ENCODE data around the gene FRK. TPM values are rescaled to one million over a fixed set of nuclear protein-coding genes. Genes with fewer than 3 reads are reported as not detected.

Gene FRK
- total RNA-seq, 1 donor from 2014 or later: 7.4 TPM

DNA sequence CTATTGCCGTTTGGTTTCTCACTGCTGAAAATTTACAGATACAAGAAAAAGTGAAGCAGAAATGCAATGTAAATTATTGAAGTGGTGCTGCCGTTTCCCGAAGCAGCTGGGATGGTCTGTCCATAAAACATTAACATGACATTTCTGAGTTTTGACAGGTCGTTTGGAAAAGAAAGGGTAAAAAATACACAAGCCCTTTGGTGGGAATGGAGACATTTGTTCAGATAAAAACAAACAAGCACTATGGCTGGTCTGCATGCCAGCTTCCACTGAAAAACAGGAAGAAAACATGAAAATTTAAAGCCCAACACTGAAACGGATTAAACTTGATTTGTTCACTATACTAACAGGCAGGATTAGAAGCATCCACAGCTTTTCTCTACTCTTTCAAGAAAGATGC, 155.2 kb downstream of the FRK start:
- no peak for DNase-seq
- H3K27ac ChIP-seq: no peak overlapping the region
- H3K36me3 ChIP-seq: no peaks in the 10 kb centered on the region
- no peaks in the 10 kb centered on the region for H3K4me1 ChIP-seq
- H3K4me3 ChIP-seq: no peak overlapping the region
- TF ChIP-seq, protein P1, sequence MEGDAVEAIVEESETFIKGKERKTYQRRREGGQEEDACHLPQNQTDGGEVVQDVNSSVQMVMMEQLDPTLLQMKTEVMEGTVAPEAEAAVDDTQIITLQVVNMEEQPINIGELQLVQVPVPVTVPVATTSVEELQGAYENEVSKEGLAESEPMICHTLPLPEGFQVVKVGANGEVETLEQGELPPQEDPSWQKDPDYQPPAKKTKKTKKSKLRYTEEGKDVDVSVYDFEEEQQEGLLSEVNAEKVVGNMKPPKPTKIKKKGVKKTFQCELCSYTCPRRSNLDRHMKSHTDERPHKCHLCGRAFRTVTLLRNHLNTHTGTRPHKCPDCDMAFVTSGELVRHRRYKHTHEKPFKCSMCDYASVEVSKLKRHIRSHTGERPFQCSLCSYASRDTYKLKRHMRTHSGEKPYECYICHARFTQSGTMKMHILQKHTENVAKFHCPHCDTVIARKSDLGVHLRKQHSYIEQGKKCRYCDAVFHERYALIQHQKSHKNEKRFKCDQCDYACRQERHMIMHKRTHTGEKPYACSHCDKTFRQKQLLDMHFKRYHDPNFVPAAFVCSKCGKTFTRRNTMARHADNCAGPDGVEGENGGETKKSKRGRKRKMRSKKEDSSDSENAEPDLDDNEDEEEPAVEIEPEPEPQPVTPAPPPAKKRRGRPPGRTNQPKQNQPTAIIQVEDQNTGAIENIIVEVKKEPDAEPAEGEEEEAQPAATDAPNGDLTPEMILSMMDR (IDR thresholded peaks at IDR 0.05): no peak
- intact Hi-C loops (cut with DNase I): no loop called here
- H3K9me3 ChIP-seq: no peaks in the 10 kb centered on the region
- no peaks in the 10 kb centered on the region for H3K27me3 ChIP-seq (ENCODE audit: low read depth)
- ATAC-seq: no peak

DNA sequence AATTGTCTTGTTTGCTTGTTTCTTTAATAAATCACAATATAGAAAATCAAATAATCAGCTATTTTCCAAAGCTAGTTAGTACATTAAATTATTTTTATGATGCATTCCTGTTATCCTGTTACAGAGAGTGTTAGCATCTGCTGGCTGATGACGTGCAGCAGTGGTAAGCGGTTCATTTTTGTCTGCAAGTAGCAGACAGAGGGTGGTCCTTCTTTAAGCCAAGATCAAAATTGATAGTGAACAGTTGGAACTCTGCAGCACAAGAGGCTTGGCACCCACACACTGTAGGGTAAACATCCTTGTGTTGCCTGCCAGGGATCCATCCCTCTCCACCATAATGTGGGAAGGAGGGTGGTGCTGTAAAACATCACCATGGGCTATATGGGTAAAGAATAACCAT, 158.3 kb downstream of the FRK start:
- no peak for ATAC-seq
- DNase-seq: no peak

DNA sequence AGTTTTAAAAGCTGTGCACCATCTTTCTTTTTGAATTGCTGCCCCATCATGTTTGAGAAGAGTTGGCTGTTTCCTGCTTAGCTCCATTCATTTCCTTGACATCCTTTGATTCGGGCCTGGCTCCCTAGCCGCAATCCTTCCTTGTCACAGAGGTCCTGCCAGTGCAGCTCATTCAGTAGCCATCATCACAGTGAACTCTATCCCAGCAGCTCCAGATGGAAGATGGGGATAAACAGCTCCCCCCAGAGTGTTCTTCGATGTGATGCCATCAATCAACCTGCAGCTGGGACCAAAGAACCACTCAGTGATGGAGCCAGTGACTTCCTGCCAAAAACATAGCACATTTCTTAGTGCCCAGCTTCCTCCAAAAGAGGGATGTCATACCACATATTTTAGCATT, 158.8 kb downstream of the FRK start:
- intact Hi-C loops (cut with DNase I): no loop called here
- no peaks in the 10 kb centered on the region for H3K36me3 ChIP-seq
- H3K4me1 ChIP-seq: no peaks in the 10 kb centered on the region
- TF ChIP-seq, protein P1 (IDR thresholded peaks at IDR 0.05): no peak
- no peak overlapping the region for H3K4me3 ChIP-seq
- no peaks in the 10 kb centered on the region for H3K27me3 ChIP-seq (ENCODE audit: low read depth)
- no peak overlapping the region for H3K27ac ChIP-seq
- DNase-seq (no peak), ATAC-seq (no peak)
- H3K9me3 ChIP-seq: no peaks in the 10 kb centered on the region

More for the DNA sequence above, 158.3 kb downstream of the FRK start:
- H3K4me1 ChIP-seq: no peaks in the 10 kb centered on the region
- no peaks in the 10 kb centered on the region for H3K9me3 ChIP-seq
- TF ChIP-seq, protein P1 (IDR thresholded peaks at IDR 0.05): no peak
- H3K36me3 ChIP-seq: no peaks in the 10 kb centered on the region
- no peaks in the 10 kb centered on the region for H3K27me3 ChIP-seq (ENCODE audit: low read depth)
- no peak overlapping the region for H3K27ac ChIP-seq
- intact Hi-C loops (cut with DNase I): no loop called here
- no peak overlapping the region for H3K4me3 ChIP-seq

DNA sequence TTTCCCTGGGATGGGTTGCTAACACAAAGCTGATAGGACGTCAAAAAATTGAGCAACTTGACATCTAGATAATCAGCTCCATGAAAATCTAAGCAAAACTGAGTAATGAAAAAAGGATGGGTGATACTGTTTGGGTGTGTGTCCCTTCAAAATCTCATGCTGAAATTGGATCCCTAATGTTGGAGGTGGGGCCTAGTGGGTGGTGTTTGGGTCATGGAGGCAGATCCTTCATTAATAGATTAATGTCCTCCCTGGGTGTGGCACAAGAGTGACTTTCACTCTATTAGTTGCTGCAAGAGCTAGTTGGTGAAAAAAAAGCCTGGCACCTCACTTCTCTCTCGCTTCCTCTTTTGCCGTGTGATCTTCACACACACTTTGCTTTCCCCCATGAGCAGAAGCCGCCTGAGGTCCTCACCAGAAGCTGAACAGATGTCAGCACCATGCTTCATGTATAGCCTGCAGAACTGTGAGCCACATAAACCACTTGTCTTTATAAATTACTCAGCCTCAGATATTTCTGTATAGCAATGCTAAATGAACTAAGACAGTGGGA, 160.9 kb downstream of the FRK start:
- Histone ChIP-seq H3K36me3 (no peaks in the 10 kb centered on the region), H3K27ac (no peak overlapping the region), H3K9me3 (no peaks in the 10 kb centered on the region), H3K27me3 (ENCODE audit: low read depth) (no peaks in the 10 kb centered on the region), H3K4me1 (no peaks in the 10 kb centered on the region), H3K4me3 (no peak overlapping the region)
- TF ChIP-seq, protein P1 (IDR thresholded peaks at IDR 0.05): no peak
- intact Hi-C loops (cut with DNase I): no loop called here
- no peak for DNase-seq
- no peak for ATAC-seq

DNA sequence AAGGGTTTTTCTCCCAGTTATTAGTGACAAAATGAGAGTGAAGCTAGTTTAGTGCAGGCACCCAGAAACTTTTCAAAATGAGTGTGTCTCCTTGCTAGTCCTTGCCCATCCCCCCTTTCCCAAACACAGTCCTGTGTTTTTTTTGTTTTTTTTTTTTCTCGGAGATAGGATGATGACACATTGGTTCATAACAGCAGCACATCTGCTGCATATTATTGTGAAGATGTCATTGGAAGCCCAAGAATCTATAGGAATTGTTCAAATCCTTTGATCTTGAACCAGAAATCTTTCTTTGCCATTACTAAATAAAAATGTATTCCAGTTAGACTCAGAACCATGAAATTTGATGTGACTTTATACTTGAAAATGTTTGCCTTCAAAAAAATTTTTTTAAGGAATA, 162.4 kb downstream of the FRK start:
- no peak overlapping the region for H3K27ac ChIP-seq
- DNase-seq: no peak
- no peaks in the 10 kb centered on the region for H3K4me1 ChIP-seq
- H3K27me3 ChIP-seq (ENCODE audit: low read depth): no peaks in the 10 kb centered on the region
- no peaks in the 10 kb centered on the region for H3K9me3 ChIP-seq
- ATAC-seq: no peak
- no peak overlapping the region for H3K4me3 ChIP-seq
- TF ChIP-seq, protein P1 (IDR thresholded peaks at IDR 0.05): no peak
- H3K36me3 ChIP-seq: no peaks in the 10 kb centered on the region
- intact Hi-C loops (cut with DNase I): no loop called here
